Effector memory CD8-positive, alpha-beta T cell (primary cell): ENCODE measurements around the gene FRMD4B.
"Not testable (repeated sequence)": the region's sequence is repeated elsewhere in the genome, so short reads cannot be mapped to it uniquely, and the experiment has no call there.

Experiments used
- ATAC-seq: fragments of 150-1000 bp; cut with Tn5 transposase; replicated peaks from 2 replicates; pipeline ENCODE4 v1.10.0; 2021; ENCODE audit warnings: mild to moderate bottlenecking, moderate library complexity
- DNase-seq, 3 experiments: peaks; one replicate each; pipeline ENCODE4 v3.0.0; 2021
- H3K27ac Mint-ChIP-seq, 2 donors: one replicate each; pipeline ENCODE4 v1.8.0; 2022; ENCODE audit warnings: mild to moderate bottlenecking in 2 of 2, mixed read lengths in 2 of 2, moderate library complexity in 2 of 2
- H3K27me3 Mint-ChIP-seq, 2 donors: one replicate each; pipeline ENCODE4 v1.8.0; 2022; ENCODE audit warnings: mixed read lengths in 2 of 2
- H3K36me3 Mint-ChIP-seq: one replicate; pipeline ENCODE4 v1.8.0; 2022; ENCODE audit warnings: mild to moderate bottlenecking, moderate library complexity, mixed read lengths; ENCODE audit not compliant: insufficient read depth
- H3K4me1 Mint-ChIP-seq, 2 donors: one replicate each; pipeline ENCODE4 v1.8.0; 2022; ENCODE audit warnings: low read depth in 2 of 2, mixed read lengths in 2 of 2
- H3K4me3 Mint-ChIP-seq, 2 donors: one replicate each; pipeline ENCODE4 v1.8.0; 2022; ENCODE audit warnings: mild to moderate bottlenecking in 2 of 2, mixed read lengths in 2 of 2, moderate library complexity in 2 of 2
- H3K9me3 Mint-ChIP-seq, 2 donors: one replicate each; pipeline ENCODE4 v1.8.0; 2022; ENCODE audit warnings: mixed read lengths in 2 of 2

FRMD4B gene

DNA sequence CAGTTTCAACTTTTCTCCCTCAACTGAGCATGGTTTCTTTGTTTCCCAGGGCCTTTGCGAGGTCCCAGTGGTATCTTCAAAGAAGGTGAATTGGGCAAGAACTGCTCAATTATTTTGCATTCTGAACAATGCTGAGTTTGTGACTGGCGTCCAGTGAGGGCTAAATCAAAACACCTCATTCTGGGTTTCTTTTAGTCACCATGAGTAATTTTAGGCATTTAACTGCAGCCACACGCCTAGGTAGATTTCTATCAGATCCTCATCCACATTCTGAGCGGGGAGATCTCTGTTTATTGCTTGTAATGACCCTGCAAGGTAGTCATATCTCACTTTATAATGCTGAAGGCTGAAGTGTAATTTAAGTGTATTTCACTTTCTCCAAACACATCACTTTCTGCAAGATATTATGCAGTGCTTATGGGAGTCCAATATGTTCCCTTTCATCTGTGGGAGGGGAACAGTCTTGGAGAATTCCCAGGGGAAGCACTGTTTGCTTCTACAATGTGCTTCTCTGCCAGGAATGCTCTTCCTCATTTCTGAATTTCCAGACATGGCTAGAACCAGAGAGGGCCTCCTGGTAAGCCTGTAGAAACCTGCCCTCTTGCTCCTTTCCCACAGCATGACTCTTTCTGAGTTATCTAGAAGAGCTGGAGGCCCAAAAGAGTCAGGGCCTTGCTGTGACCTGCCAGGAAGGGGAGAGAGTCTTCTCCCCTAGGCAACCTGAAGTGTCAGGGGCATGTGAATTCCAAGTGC, 91.7 kb downstream of the FRMD4B start:
- H3K36me3 Mint-ChIP-seq: no peaks in the 10 kb centered on the region
- no peaks in the 10 kb centered on the region for H3K9me3 Mint-ChIP-seq
- H3K4me1 Mint-ChIP-seq: no peaks in the 10 kb centered on the region
- no peak for ATAC-seq
- no peak overlapping the region for H3K4me3 Mint-ChIP-seq
- DNase-seq: no peak
- H3K27ac Mint-ChIP-seq: no peak overlapping the region
- no peaks in the 10 kb centered on the region for H3K27me3 Mint-ChIP-seq

DNA sequence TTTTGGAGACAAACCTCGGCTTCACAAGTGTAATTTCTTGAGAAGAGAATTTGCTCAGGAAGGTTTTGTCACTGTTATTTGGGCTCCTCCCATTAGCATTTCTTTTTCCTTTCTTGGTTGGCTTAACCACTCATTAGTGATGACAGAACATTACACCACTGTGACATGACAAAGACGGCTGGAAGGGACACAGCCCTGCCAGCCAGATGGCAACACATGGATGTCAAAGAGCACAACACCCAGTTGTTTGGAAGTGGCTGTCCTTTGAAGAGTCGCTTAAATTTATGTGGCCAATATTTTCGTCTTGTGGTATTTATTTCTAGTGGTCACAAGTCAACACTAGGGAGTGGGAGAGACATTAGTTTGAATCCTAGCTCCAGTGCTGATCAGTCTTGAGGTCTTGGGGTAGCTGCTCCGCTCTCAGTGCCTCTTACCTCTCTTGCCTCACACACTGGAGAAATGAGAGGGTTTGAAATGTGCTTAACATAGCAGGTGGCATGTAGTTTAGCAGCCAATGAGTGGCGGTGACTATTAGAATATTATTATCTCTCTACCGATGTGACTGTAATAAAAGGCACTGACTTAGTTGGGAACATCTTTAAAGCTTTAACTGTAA, 92.8 kb downstream of the FRMD4B start:
- Mint-ChIP-seq H3K9me3 (no peaks in the 10 kb centered on the region), H3K27ac (no peak overlapping the region), H3K4me1 (peaks cover 8 to 9% of the 10 kb centered on the region in 2 donors), H3K4me3 (no peak overlapping the region), H3K36me3 (no peaks in the 10 kb centered on the region), H3K27me3 (no peaks in the 10 kb centered on the region)
- no peak for ATAC-seq
- no peak for DNase-seq

DNA sequence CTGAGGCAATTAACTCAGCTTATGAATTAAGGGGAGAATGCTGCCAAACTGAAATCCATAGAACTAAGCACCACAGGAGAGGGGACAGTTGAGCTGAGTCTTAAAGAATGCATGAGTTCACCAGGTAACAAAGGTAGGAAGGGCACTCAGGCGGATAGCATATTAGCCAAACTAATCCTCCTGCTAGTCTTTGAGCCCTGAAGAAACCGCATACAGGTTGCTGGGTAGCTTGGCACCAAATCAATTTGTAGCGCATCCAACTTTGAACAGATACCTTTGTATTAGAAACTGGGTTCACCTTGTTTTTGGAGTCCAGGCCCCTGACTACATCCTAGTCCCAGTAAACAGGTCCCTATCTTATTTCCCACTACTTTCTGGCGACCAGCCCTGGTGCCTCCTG, 93.7 kb downstream of the FRMD4B start:
- H3K27me3 Mint-ChIP-seq: no peaks in the 10 kb centered on the region
- ATAC-seq: no peak
- no peak overlapping the region for H3K27ac Mint-ChIP-seq
- H3K9me3 Mint-ChIP-seq: no peaks in the 10 kb centered on the region
- H3K4me3 Mint-ChIP-seq: no peak overlapping the region
- no peaks in the 10 kb centered on the region for H3K36me3 Mint-ChIP-seq
- DNase-seq: no peak
- peaks cover 9 to 14% of the 10 kb centered on the region in 2 donors for H3K4me1 Mint-ChIP-seq

- ATAC-seq (no peak), DNase-seq (no peak)
- no peak overlapping the region for H3K4me3 Mint-ChIP-seq
- H3K27me3 Mint-ChIP-seq: no peaks in the 10 kb centered on the region
- H3K9me3 Mint-ChIP-seq: no peaks in the 10 kb centered on the region
- peak overlapping the region in 1 of 2 donors; percentile 31 for H3K27ac Mint-ChIP-seq
- no peaks in the 10 kb centered on the region for H3K36me3 Mint-ChIP-seq
- H3K4me1 Mint-ChIP-seq: peaks cover 9 to 14% of the 10 kb centered on the region in 2 donors
Measured at GRCh38 chr3:69290430-69290829, 95.5 kb downstream of the FRMD4B start.

DNA sequence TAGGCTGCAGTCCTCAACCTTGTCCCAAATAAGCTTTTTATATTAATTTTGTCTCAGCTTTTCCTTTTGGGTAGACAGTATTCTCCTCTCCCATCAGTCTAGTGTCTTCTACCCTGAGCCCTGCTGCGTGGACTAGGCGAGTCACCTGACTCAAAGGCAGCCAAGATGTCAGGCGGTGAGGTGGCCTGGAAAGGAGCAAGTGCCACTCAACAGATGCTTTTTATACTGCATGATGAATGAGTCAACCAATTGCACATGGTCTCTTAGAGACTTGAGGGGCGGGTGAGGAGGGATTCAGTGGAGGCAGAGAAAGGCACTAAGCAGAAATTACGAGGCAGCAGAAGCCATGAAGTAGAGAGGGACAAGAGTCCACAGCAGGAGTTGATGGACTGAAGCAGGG, 95.9 kb downstream of the FRMD4B start:
- DNase-seq: no peak
- no peaks in the 10 kb centered on the region for H3K27me3 Mint-ChIP-seq
- H3K4me1 Mint-ChIP-seq: peaks cover 9 to 14% of the 10 kb centered on the region in 2 donors
- no peaks in the 10 kb centered on the region for H3K36me3 Mint-ChIP-seq
- H3K9me3 Mint-ChIP-seq: no peaks in the 10 kb centered on the region
- no peak for ATAC-seq
- H3K27ac Mint-ChIP-seq: no peak overlapping the region
- H3K4me3 Mint-ChIP-seq: no peak overlapping the region

DNA sequence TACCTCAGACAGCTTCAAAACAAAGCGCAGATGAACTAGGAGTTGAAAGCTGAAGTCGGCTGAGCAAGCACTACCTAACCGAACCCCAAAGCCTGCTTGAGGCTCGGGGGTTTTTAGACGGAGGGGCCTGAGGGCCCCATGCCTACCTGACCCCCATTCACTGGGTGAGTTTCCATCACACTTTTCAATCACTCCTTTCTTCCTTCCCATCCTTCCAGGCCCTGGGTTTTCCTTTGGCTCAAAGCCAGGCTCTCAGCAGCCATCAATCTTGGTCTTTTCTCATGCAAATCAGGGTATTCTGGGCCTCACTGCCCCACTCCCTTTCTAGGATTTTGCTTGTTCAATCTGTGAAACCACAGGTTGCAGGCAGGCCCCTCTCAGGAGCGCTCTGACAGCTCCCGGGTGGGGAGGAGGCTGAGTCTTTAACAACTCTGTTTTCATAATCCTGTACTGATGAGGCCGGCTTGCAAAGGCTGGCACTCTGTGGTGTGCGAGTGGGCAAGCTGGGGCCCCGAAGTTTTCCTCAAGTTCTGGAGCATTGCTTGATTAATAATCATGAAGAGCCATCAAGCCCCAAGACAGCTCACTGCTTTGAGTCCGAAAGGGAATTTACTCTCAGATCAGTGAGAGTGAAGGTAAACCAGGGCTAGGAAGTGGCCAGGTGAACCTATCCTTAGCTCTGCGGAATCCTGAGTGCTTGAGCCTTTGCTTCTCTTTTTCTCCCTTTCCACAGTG, 97.6 kb downstream of the FRMD4B start:
- H3K9me3 Mint-ChIP-seq: no peaks in the 10 kb centered on the region
- no peaks in the 10 kb centered on the region for H3K36me3 Mint-ChIP-seq
- ATAC-seq (peak; percentile 74), DNase-seq (peak in 1 of 3 experiments; percentile 12)
- peaks cover 9 to 14% of the 10 kb centered on the region in 2 donors for H3K4me1 Mint-ChIP-seq
- H3K4me3 Mint-ChIP-seq: peak overlapping the region; percentile 37 to 59
- H3K27me3 Mint-ChIP-seq: no peaks in the 10 kb centered on the region
- peak overlapping the region; percentile 41 to 86 for H3K27ac Mint-ChIP-seq

- no peak for DNase-seq
- Mint-ChIP-seq H3K9me3 (no peaks in the 10 kb centered on the region), H3K27ac (no peak overlapping the region), H3K27me3 (no peaks in the 10 kb centered on the region), H3K4me1 (peaks cover 17 to 19% of the 10 kb centered on the region in 2 donors), H3K36me3 (no peaks in the 10 kb centered on the region), H3K4me3 (no peak overlapping the region)
- no peak for ATAC-seq
Measured at GRCh38 chr3:69283913-69284611, 101.8 kb downstream of the FRMD4B start.

DNA sequence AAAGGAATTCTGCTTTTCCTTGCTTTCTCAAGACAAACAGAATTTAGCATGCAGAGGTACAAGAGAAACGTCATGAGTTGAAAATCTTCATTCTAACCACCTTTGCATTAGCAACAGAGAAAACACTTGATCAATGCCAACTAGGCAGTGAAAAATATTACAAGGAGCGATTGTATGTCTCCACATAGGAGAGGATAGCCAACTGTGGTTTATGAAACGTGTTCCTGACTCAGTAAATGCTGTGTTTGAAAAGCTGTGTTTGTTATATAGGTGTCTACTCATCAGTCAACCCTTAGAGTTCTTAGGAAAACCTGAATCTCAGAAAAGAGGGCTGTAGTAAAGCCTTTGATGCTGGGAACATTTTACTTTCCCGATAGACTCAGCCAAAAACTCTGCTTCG, 102.4 kb downstream of the FRMD4B start:
- Mint-ChIP-seq H3K9me3 (no peaks in the 10 kb centered on the region), H3K4me1 (peaks cover 13 to 14% of the 10 kb centered on the region in 2 donors)

GRCh38 chr3:69282181-69282580, 103.7 kb downstream of the FRMD4B start:
- H3K4me1 Mint-ChIP-seq: peaks cover 5 to 8% of the 10 kb centered on the region in 2 donors
- ATAC-seq: peak; percentile 99

More for the DNA sequence above, 102.4 kb downstream of the FRMD4B start:
- ATAC-seq (no peak), DNase-seq (no peak)
- Mint-ChIP-seq H3K36me3 (no peaks in the 10 kb centered on the region), H3K4me3 (no peak overlapping the region), H3K27ac (no peak overlapping the region), H3K27me3 (no peaks in the 10 kb centered on the region)

GRCh38 chr3:69277403-69277802, 108.5 kb downstream of the FRMD4B start:
- ATAC-seq, DNase-seq, H3K27ac Mint-ChIP-seq, H3K4me3 Mint-ChIP-seq, H3K4me1 Mint-ChIP-seq, H3K36me3 Mint-ChIP-seq, H3K9me3 Mint-ChIP-seq, H3K27me3 Mint-ChIP-seq: not testable (repeated sequence)

More at GRCh38 chr3:69282181-69282580, 103.7 kb downstream of the FRMD4B start:
- Mint-ChIP-seq H3K4me3 (peak overlapping the region; percentile 7 to 20), H3K36me3 (no peaks in the 10 kb centered on the region), H3K27me3 (no peaks in the 10 kb centered on the region), H3K27ac (peak overlapping the region in 1 of 2 donors; percentile 13), H3K9me3 (no peaks in the 10 kb centered on the region)
- DNase-seq: peak; percentile 49 to 56 (median 50)

DNA sequence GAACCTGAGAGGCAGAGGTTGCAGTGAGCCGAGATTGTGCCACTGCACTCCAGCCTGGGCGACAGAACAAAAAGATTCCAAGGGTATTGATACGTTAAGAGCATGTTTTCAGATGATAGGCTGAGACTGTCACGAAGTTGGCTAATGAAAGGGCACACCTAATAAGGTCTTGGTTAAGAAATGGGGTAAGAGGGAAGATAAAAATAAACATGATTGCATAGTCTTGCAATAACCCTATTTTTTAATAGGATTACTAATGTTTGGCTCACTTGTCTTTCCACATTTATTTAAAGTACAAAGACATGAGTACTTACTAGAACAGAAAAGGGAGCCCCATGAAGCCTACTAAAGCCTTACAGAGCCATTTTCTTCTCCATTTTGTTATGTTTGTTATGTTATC, 109.0 kb downstream of the FRMD4B start:
- H3K9me3 Mint-ChIP-seq: no peaks in the 10 kb centered on the region
- H3K4me3 Mint-ChIP-seq: no peak overlapping the region
- H3K27me3 Mint-ChIP-seq: no peaks in the 10 kb centered on the region
- no peak overlapping the region for H3K27ac Mint-ChIP-seq
- H3K36me3 Mint-ChIP-seq: no peaks in the 10 kb centered on the region
- ATAC-seq: no peak
- peaks cover under 1 to 5% of the 10 kb centered on the region in 2 donors for H3K4me1 Mint-ChIP-seq
- DNase-seq: no peak

GRCh38 chr3:69276191-69276590, 109.7 kb downstream of the FRMD4B start:
- H3K4me1 Mint-ChIP-seq, DNase-seq, H3K36me3 Mint-ChIP-seq, H3K4me3 Mint-ChIP-seq, H3K27ac Mint-ChIP-seq, H3K27me3 Mint-ChIP-seq, ATAC-seq, H3K9me3 Mint-ChIP-seq: not testable (repeated sequence)

DNA sequence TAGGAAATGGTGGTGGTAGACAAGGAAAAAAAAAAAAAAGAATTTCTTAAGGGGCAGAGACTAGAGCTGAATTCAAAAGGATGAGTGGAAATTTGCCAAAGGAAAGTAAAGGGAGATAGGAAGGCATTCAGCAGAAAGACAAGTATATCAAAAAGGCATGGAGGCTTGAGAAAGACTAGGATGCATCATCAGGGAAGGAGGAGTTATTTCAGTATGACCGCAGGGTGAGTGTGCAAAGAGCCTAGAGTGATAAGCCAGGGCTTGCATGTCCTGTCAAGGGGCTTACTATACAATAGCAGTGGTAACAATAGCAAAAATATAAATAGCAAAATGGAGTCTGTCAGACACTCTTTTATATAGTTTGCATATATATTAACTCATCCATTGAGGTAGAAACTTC, 112.0 kb downstream of the FRMD4B start:
- ATAC-seq (no peak), DNase-seq (no peak)
- Mint-ChIP-seq H3K4me1 (no peaks in the 10 kb centered on the region), H3K27ac (no peak overlapping the region), H3K4me3 (no peak overlapping the region), H3K27me3 (no peaks in the 10 kb centered on the region), H3K36me3 (no peaks in the 10 kb centered on the region), H3K9me3 (no peaks in the 10 kb centered on the region)
